ENCODE data around the gene MATN4. TPM values are rescaled to one million over a fixed set of nuclear protein-coding genes. Genes with fewer than 3 reads are reported as not detected.
"Not testable (repeated sequence)": the region's sequence is repeated elsewhere in the genome, so short reads cannot be mapped to it uniquely, and the experiment has no call there.

The MATN4 gene
- total RNA-seq, 1 experiment from 2014 or later: not detected

- Mint-ChIP-seq H3K4me1 (ENCODE audit: insufficient read depth, unreplicated experiment) (peaks cover 31% of the 10 kb centered on the region), H3K36me3 (ENCODE audit: insufficient read depth, unreplicated experiment) (no peaks in the 10 kb centered on the region), H3K4me3 (ENCODE audit: unreplicated experiment) (no peak overlapping the region), H3K27me3 (ENCODE audit: insufficient read depth, unreplicated experiment) (no peaks in the 10 kb centered on the region), H3K27ac (ENCODE audit: low read depth, unreplicated experiment) (no peak overlapping the region), H3K9me3 (ENCODE audit: unreplicated experiment) (no peaks in the 10 kb centered on the region)
- ChIA-PET POLR2A (interaction anchor here (34.6 to 37.4 kb wide), 2 partner anchors 7 to 18 kb away, joined by 1328 read pairs; partner anchors contain the start of genes SDC4 and SYS1), CTCF (interaction anchor here (0.9 to 1.1 kb wide), 2 partner anchors 35 to 62 kb away, joined by 5 to 6 read pairs; partner anchors contain the start of gene PIGT)
- TF ChIP-seq, protein P1, sequence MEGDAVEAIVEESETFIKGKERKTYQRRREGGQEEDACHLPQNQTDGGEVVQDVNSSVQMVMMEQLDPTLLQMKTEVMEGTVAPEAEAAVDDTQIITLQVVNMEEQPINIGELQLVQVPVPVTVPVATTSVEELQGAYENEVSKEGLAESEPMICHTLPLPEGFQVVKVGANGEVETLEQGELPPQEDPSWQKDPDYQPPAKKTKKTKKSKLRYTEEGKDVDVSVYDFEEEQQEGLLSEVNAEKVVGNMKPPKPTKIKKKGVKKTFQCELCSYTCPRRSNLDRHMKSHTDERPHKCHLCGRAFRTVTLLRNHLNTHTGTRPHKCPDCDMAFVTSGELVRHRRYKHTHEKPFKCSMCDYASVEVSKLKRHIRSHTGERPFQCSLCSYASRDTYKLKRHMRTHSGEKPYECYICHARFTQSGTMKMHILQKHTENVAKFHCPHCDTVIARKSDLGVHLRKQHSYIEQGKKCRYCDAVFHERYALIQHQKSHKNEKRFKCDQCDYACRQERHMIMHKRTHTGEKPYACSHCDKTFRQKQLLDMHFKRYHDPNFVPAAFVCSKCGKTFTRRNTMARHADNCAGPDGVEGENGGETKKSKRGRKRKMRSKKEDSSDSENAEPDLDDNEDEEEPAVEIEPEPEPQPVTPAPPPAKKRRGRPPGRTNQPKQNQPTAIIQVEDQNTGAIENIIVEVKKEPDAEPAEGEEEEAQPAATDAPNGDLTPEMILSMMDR (IDR thresholded peaks at IDR 0.05; ENCODE audit: unreplicated experiment): no peak
- no peak for DNase-seq (ENCODE audit: unreplicated experiment)
- BruUV-seq (replicated peaks): no TSS peak
- intact Hi-C loops (cut with micrococcal nuclease): no loop called here
These were observed 45.6 kb upstream of the MATN4 start for GRCh38 chr20:45353746-45354145.

GRCh38 chr20:45352729-45353128, 44.6 kb upstream of the MATN4 start:
- POLR2A ChIA-PET: interaction anchor here (34.6 to 37.4 kb wide), 2 partner anchors 8 to 17 kb away, joined by 1328 read pairs; partner anchors contain the start of genes SDC4 and SYS1
- Mint-ChIP-seq H3K4me3 (ENCODE audit: unreplicated experiment) (no peak overlapping the region), H3K36me3 (ENCODE audit: insufficient read depth, unreplicated experiment) (no peaks in the 10 kb centered on the region), H3K4me1 (ENCODE audit: insufficient read depth, unreplicated experiment) (peaks cover 22% of the 10 kb centered on the region), H3K27ac (ENCODE audit: low read depth, unreplicated experiment) (no peak overlapping the region), H3K27me3 (ENCODE audit: insufficient read depth, unreplicated experiment) (no peaks in the 10 kb centered on the region), H3K9me3 (ENCODE audit: unreplicated experiment) (no peaks in the 10 kb centered on the region)
- intact Hi-C loops (cut with micrococcal nuclease): no loop called here
- DNase-seq (ENCODE audit: unreplicated experiment): no peak
- BruUV-seq (replicated peaks): no TSS peak
- TF ChIP-seq, protein P1 (IDR thresholded peaks at IDR 0.05; ENCODE audit: unreplicated experiment): no peak
- CTCF ChIA-PET: interaction anchor here (0.5 to 1.4 kb wide), 9 partner anchors 9 to 395 kb away, joined by 3 to 6 read pairs (median 3); partner anchors contain the start of gene SYS1

DNA sequence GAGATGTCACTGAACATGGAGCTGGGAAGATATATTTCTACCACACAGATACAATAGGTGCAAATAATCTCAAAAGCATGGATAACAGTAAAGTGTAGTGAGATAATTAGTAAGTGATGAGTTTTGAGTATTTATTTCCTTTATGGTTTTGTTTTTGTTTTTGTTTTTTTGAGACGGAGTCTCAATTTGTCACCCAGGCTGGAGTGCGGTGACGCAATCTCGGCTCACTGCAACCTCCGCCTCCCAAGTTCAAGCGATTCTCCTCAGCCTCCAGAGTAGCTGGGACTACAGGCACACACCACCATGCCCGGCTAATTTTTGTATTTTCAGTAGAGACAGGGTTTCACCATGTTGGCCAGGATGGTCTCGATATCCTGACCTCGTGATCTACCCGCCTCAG, 42.7 kb upstream of the MATN4 start:
- CTCF ChIA-PET: interaction anchor here (1.1 to 1.5 kb wide), 3 partner anchors 10 to 28 kb away, joined by 3 to 6 read pairs (median 5); partner anchors contain the start of gene SYS1

GRCh38 chr20:45350217-45350616, 42.1 kb upstream of the MATN4 start:
- H3K4me3 Mint-ChIP-seq (ENCODE audit: unreplicated experiment): no peak overlapping the region
- H3K36me3 Mint-ChIP-seq (ENCODE audit: insufficient read depth, unreplicated experiment): no peaks in the 10 kb centered on the region
- no peak for DNase-seq (ENCODE audit: unreplicated experiment)
- CTCF ChIA-PET: no interaction called here
- intact Hi-C loops (cut with micrococcal nuclease): no loop called here
- no peaks in the 10 kb centered on the region for H3K9me3 Mint-ChIP-seq (ENCODE audit: unreplicated experiment)
- peaks cover 22% of the 10 kb centered on the region for H3K4me1 Mint-ChIP-seq (ENCODE audit: insufficient read depth, unreplicated experiment)
- TF ChIP-seq, protein P1 (IDR thresholded peaks at IDR 0.05; ENCODE audit: unreplicated experiment): no peak
- BruUV-seq (replicated peaks): no TSS peak
- H3K27me3 Mint-ChIP-seq (ENCODE audit: insufficient read depth, unreplicated experiment): no peaks in the 10 kb centered on the region
- H3K27ac Mint-ChIP-seq (ENCODE audit: low read depth, unreplicated experiment): no peak overlapping the region
- POLR2A ChIA-PET: interaction anchor here (34.6 to 37.4 kb wide), 2 partner anchors 10 to 14 kb away, joined by 1328 read pairs; partner anchors contain the start of genes SDC4 and SYS1

More for the DNA sequence above, 42.7 kb upstream of the MATN4 start:
- H3K9me3 Mint-ChIP-seq (ENCODE audit: unreplicated experiment); H3K4me3 Mint-ChIP-seq (ENCODE audit: unreplicated experiment); H3K27me3 Mint-ChIP-seq (ENCODE audit: insufficient read depth, unreplicated experiment); BruUV-seq (replicated peaks); H3K36me3 Mint-ChIP-seq (ENCODE audit: insufficient read depth, unreplicated experiment); intact Hi-C loops (cut with micrococcal nuclease); DNase-seq (ENCODE audit: unreplicated experiment); H3K27ac Mint-ChIP-seq (ENCODE audit: low read depth, unreplicated experiment): not testable (repeated sequence)
- POLR2A ChIA-PET: interaction anchor here (1.0 to 37.4 kb wide), 3 partner anchors 9 to 65 kb away, joined by 4 to 1328 read pairs (median 1328); partner anchors contain the start of genes PIGT, SDC4 and SYS1
- H3K4me1 Mint-ChIP-seq (ENCODE audit: insufficient read depth, unreplicated experiment): peaks cover 22% of the 10 kb centered on the region
